A549 (cell line): ENCODE results near the gene TKFC. TPM values are rescaled to one million over a fixed set of nuclear protein-coding genes. Genes with fewer than 3 reads are reported as not detected.

ENCODE experiments used
- ATAC-seq, 2 experiments: fragments of 200-7000 bp in 1 of 2; fragments of >200 bp in 1 of 2; cut with Nextera tagmentation in 1 of 2; cut with Tn5 transposase in 1 of 2; 3 replicates each; pipeline versions ENCODE4 v1.8.0 to v1.9.1; 2018 to 2020; ENCODE audit warnings: mild to moderate bottlenecking in 1 of 2, moderate library complexity in 1 of 2
- CTCF ChIA-PET: fragments of 300-600 bp; sonication (Branson Sonifier 250); formaldehyde crosslinking; extraction: SDS; loops from one replicate; lab custom pipeline; 2021; ENCODE audit warnings: antibody characterized with exemption, inconsistent platforms; lab: Yijun Ruan, JAX
- POLR2A ChIA-PET: fragments of 350-600 bp; formaldehyde crosslinking; extraction: SDS; loops from one replicate; lab custom pipeline; 2021; ENCODE audit warnings: antibody characterized with exemption, inconsistent platforms; lab: Yijun Ruan, JAX
- DNase-seq, 2 experiments: peaks; one replicate each; pipeline versions ENCODE4 v3.0.0 to v3.0.0-alpha.2; 2011 to 2016; ENCODE audit warnings: low read depth in 1 of 2, low spot score in 1 of 2
- FAIRE-seq: peaks from 2 replicates; lab custom pipeline; 2011; peaks lifted over from hg19 to GRCh38; lab: Jason Lieb, UNC
- H3K27ac ChIP-seq, 2 experiments: fragments of >200 bp; sonication (Bioruptor Twin); formaldehyde crosslinking; 3 replicates each; pipeline ENCODE4 v1.5.1; 2016 to 2017
- H3K4me1 ChIP-seq: fragments of >200 bp; sonication (Bioruptor Twin); formaldehyde crosslinking; 3 replicates; pipeline ENCODE4 v1.6.1; 2016
- H3K4me2 ChIP-seq: fragments of >200 bp; sonication (Bioruptor Twin); formaldehyde crosslinking; 3 replicates; pipeline ENCODE4 v1.6.1; 2016
- H3K4me3 ChIP-seq: fragments of >200 bp; sonication (Bioruptor Twin); formaldehyde crosslinking; 3 replicates; pipeline ENCODE4 v1.5.1; 2016
- H3K9me3 ChIP-seq: fragments of >200 bp; sonication (Bioruptor Twin); formaldehyde crosslinking; 3 replicates; pipeline ENCODE4 v1.6.1; 2016
- CHD4 ChIP-seq: fragments of 200-600 bp; sonication (generic); IDR thresholded peaks from 2 replicates; pipeline ENCODE4 v1.6.1; 2016; ENCODE audit warnings: antibody characterized with exemption, mild to moderate bottlenecking, borderline replicate concordance
- JUN ChIP-seq, 2 experiments: fragments of >200 bp; sonication (Bioruptor Twin); formaldehyde crosslinking; IDR thresholded peaks; 2 replicates in 1 of 2; 3 replicates in 1 of 2; pipeline ENCODE4 v1.6.1; 2016 to 2017
- KDM5A ChIP-seq: fragments of 200-600 bp; sonication (generic); IDR thresholded peaks from 2 replicates; pipeline ENCODE4 v1.6.1; 2016; ENCODE audit warnings: antibody characterized with exemption, mild to moderate bottlenecking
- MAFK ChIP-seq: fragments of 450-650 bp; IDR thresholded peaks from 2 replicates; pipeline ENCODE4 v1.6.1; 2014; ENCODE audit not compliant: partially characterized antibody
- MYC ChIP-seq: IDR thresholded peaks from 2 replicates; pipeline ENCODE4 v1.6.1; 2012; ENCODE audit warnings: mild to moderate bottlenecking, inconsistent platforms, low read length, improper control_type of control experiment, borderline replicate concordance
- NFE2L2 ChIP-seq: fragments of 150-350 bp; conservative IDR thresholded peaks from 2 replicates; pipeline ENCODE4 v1.6.1; 2014; ENCODE audit warnings: low read length
- PHF8 ChIP-seq: fragments of 200-600 bp; sonication (generic); IDR thresholded peaks from 2 replicates; pipeline ENCODE4 v1.6.1; 2016; ENCODE audit warnings: low read depth, mild to moderate bottlenecking, antibody characterized with exemption, moderate library complexity, borderline replicate concordance
- POLR2A ChIP-seq: IDR thresholded peaks from 2 replicates; pipeline ENCODE4 v1.6.1; 2012; ENCODE audit warnings: mild to moderate bottlenecking, low read length
- RFX5 ChIP-seq: fragments of 450-650 bp; IDR thresholded peaks from 2 replicates; pipeline ENCODE4 v1.7.1; 2014; ENCODE audit warnings: antibody characterized with exemption, mild to moderate bottlenecking, moderate library complexity
- TP53 ChIP-seq: fragments of 250-450 bp; sonication (Bioruptor Pico); IDR thresholded peaks from 2 replicates; pipeline ENCODE4 v1.5.0; 2021; ENCODE audit warnings: mild to moderate bottlenecking, moderate library complexity
- USF2 ChIP-seq: fragments of 450-650 bp; IDR thresholded peaks from 2 replicates; pipeline ENCODE4 v1.6.1; 2014; ENCODE audit warnings: antibody characterized with exemption
- WGBS: methylation state at CpG from one replicate; pipeline ENCODE4 v1.1.6; 2017; ENCODE audit errors: missing lambda C conversion rate; 5-methylcytosine and 5-hydroxymethylcytosine counted together
- polyA minus RNA-seq: library from RNA; depleted of rRNA, polyadenylated mRNA; stranded (reverse); fragments of >200 nt; gene quantifications from 2 replicates; pipeline ENCODE4 v1.2.3, GENCODE V29; 2011; rRNA and poly(A)+ RNA removed
- polyA plus RNA-seq, 4 experiments: library from polyadenylated mRNA; depleted of rRNA in 3 of 4; stranded (reverse); fragments of >200 nt; fragmentation: RNase III in 1 of 4; extraction: RNeasy Plus Mini Kit Qiagen cat#74134 plus additional on column Dnase treatment in 1 of 4; gene quantifications; 2 replicates in 3 of 4; 3 replicates in 1 of 4; pipeline ENCODE4 v1.2.3, GENCODE V29; 2011 to 2017
- TF ChIP-seq, protein P1 (sequence below): fragments of >200 bp; sonication (Bioruptor Twin); formaldehyde crosslinking; IDR thresholded peaks from 3 replicates; pipeline ENCODE4 v1.5.1; 2016
- TF ChIP-seq, protein P2 (sequence below): fragments of 200-600 bp; sonication (generic); IDR thresholded peaks from 2 replicates; pipeline ENCODE4 v1.6.1; 2016; ENCODE audit warnings: antibody characterized with exemption, mild to moderate bottlenecking, moderate library complexity
- TF ChIP-seq, protein P3 (sequence below): IDR thresholded peaks from 2 replicates; pipeline ENCODE4 v1.6.1; 2012
- TF ChIP-seq, protein P4 (sequence below): fragments of >200 bp; sonication (Bioruptor Twin); formaldehyde crosslinking; IDR thresholded peaks from 3 replicates; pipeline ENCODE4 v1.6.1; 2016
- TF ChIP-seq, protein P5 (sequence below): IDR thresholded peaks from 2 replicates; pipeline ENCODE4 v1.6.1; 2012; ENCODE audit warnings: low read depth, borderline replicate concordance

The TKFC gene
- polyA plus RNA-seq (2011; rRNA removed) (46.5 and 51.2 TPM in 2 replicates), polyA plus RNA-seq (2017; fragmentation: RNase III; extraction: RNeasy Plus Mini Kit Qiagen cat#74134 plus additional on column Dnase treatment) (42.6 to 53.6 TPM (median 48.7 TPM) in 3 replicates), polyA minus RNA-seq (65.7 and 70.2 TPM in 2 replicates)
- polyA plus RNA-seq (2012; cell fraction: cytosol; rRNA removed), result 63.7 and 80.0 TPM in 2 replicates
- 200 and 208 TPM in 2 replicates for polyA plus RNA-seq (2012; cell fraction: nucleus; rRNA removed)

GRCh38 chr11:61332797-61333549 is at the start of gene TKFC, which contains the start of gene DDB1:
Gene TKFC, plus strand, starts transcription at chr11:61333228. Its CDS starts 1,501 bp downstream, at chr11:61334729.
Gene DDB1, minus strand, starts transcription at chr11:61333105. Its CDS starts 137 bp downstream, at chr11:61332968.
- peak; percentile 91 to 94 for DNase-seq
- 2% methylated on average over 31 of the region's 81 CpGs for whole genome bisulfite sequencing
- no peak for FAIRE-seq

GRCh38 chr11:61283613-61284012 is 49.4 kb upstream of the TKFC start:
- no peak for DNase-seq
- peak; percentile 26 for TF ChIP-seq MAFK
- TF ChIP-seq, protein P1, sequence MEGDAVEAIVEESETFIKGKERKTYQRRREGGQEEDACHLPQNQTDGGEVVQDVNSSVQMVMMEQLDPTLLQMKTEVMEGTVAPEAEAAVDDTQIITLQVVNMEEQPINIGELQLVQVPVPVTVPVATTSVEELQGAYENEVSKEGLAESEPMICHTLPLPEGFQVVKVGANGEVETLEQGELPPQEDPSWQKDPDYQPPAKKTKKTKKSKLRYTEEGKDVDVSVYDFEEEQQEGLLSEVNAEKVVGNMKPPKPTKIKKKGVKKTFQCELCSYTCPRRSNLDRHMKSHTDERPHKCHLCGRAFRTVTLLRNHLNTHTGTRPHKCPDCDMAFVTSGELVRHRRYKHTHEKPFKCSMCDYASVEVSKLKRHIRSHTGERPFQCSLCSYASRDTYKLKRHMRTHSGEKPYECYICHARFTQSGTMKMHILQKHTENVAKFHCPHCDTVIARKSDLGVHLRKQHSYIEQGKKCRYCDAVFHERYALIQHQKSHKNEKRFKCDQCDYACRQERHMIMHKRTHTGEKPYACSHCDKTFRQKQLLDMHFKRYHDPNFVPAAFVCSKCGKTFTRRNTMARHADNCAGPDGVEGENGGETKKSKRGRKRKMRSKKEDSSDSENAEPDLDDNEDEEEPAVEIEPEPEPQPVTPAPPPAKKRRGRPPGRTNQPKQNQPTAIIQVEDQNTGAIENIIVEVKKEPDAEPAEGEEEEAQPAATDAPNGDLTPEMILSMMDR, result no peak
- Histone ChIP-seq H3K27ac (no peak overlapping the region), H3K9me3 (no peaks in the 10 kb centered on the region), H3K4me1 (peaks cover 3% of the 10 kb centered on the region; the same call in 1 of the 3 replicates), H3K4me3 (no peak overlapping the region), H3K4me2 (no peak overlapping the region)
- POLR2A ChIA-PET, result no interaction called here
- no peak for ATAC-seq
- WGBS, result 62% methylated on average over 4 of the region's 4 CpGs
- CTCF ChIA-PET, result interaction anchor here (2.3 kb wide), 1 partner anchor 10 kb away, joined by 8 read pairs; no protein-coding TSS in a partner anchor
- FAIRE-seq, result no peak

More at GRCh38 chr11:61332797-61333549, at the start of gene TKFC, which contains the start of gene DDB1:
- TF ChIP-seq, protein P2, sequence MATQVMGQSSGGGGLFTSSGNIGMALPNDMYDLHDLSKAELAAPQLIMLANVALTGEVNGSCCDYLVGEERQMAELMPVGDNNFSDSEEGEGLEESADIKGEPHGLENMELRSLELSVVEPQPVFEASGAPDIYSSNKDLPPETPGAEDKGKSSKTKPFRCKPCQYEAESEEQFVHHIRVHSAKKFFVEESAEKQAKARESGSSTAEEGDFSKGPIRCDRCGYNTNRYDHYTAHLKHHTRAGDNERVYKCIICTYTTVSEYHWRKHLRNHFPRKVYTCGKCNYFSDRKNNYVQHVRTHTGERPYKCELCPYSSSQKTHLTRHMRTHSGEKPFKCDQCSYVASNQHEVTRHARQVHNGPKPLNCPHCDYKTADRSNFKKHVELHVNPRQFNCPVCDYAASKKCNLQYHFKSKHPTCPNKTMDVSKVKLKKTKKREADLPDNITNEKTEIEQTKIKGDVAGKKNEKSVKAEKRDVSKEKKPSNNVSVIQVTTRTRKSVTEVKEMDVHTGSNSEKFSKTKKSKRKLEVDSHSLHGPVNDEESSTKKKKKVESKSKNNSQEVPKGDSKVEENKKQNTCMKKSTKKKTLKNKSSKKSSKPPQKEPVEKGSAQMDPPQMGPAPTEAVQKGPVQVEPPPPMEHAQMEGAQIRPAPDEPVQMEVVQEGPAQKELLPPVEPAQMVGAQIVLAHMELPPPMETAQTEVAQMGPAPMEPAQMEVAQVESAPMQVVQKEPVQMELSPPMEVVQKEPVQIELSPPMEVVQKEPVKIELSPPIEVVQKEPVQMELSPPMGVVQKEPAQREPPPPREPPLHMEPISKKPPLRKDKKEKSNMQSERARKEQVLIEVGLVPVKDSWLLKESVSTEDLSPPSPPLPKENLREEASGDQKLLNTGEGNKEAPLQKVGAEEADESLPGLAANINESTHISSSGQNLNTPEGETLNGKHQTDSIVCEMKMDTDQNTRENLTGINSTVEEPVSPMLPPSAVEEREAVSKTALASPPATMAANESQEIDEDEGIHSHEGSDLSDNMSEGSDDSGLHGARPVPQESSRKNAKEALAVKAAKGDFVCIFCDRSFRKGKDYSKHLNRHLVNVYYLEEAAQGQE, result 0 out of 2 replicates have a peak, but pooled peaks have one; percentile 16
- TF ChIP-seq JUN (IDR thresholded peaks at IDR 0.05), result peak; percentile 92 to 98
- no peak for TF ChIP-seq CHD4
- no peak for TF ChIP-seq NFE2L2
- TF ChIP-seq USF2, result peak; percentile 55
- 0 out of 2 replicates have a peak, but pooled peaks have one; percentile 37 for TF ChIP-seq KDM5A
- TF ChIP-seq, protein P3, sequence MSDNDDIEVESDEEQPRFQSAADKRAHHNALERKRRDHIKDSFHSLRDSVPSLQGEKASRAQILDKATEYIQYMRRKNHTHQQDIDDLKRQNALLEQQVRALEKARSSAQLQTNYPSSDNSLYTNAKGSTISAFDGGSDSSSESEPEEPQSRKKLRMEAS, result peak; percentile 92
- TF ChIP-seq, protein P4, sequence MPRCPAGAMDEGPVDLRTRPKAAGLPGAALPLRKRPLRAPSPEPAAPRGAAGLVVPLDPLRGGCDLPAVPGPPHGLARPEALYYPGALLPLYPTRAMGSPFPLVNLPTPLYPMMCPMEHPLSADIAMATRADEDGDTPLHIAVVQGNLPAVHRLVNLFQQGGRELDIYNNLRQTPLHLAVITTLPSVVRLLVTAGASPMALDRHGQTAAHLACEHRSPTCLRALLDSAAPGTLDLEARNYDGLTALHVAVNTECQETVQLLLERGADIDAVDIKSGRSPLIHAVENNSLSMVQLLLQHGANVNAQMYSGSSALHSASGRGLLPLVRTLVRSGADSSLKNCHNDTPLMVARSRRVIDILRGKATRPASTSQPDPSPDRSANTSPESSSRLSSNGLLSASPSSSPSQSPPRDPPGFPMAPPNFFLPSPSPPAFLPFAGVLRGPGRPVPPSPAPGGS, result peak; percentile 91
- TF ChIP-seq, protein P5, sequence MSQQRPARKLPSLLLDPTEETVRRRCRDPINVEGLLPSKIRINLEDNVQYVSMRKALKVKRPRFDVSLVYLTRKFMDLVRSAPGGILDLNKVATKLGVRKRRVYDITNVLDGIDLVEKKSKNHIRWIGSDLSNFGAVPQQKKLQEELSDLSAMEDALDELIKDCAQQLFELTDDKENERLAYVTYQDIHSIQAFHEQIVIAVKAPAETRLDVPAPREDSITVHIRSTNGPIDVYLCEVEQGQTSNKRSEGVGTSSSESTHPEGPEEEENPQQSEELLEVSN, result 0 out of 2 replicates have a peak, but pooled peaks have one; percentile 19
- TF ChIP-seq POLR2A, result peak; percentile 88
- TF ChIP-seq PHF8, result peak; percentile 99
- 0 out of 2 replicates have a peak, but pooled peaks have one; percentile 24 for TF ChIP-seq RFX5
- peak; percentile 87; the same call in 1 of the 2 replicates for TF ChIP-seq MYC
- no peak for TF ChIP-seq TP53
- Histone ChIP-seq H3K4me2 (peak within 1 kb of the TSS; percentile 80), H3K4me3 (peak within 1 kb of the TSS; percentile 96), H3K9me3 (no peaks in the 10 kb centered on the region), H3K4me1 (peaks cover 35% of the 10 kb centered on the region), H3K27ac (peak within 1 kb of the TSS; percentile 93 to 96)
- POLR2A ChIA-PET, result interaction anchor here (1.1 to 7.9 kb wide), 6 partner anchors 10 to 60 kb away, joined by 3 to 67 read pairs (median 6); partner anchors contain the start of genes CYB561A3, TMEM138 and TMEM216
- ATAC-seq, result peak; percentile 91 to 96
- CTCF ChIA-PET, result interaction anchor here (1.0 to 10.9 kb wide), 9 partner anchors 11 to 144 kb away, joined by 3 to 552 read pairs (median 5); partner anchors contain the start of genes CYB561A3 and TMEM138
